ENCODE data around the gene AIFM1. TPM values are rescaled to one million over a fixed set of nuclear protein-coding genes. Genes with fewer than 3 reads are reported as not detected.

AIFM1 gene
- total and polyA plus RNA-seq, 5 experiments from 2014 or later: 25.1 to 36.9 (median 27.8) TPM

- POLR2A ChIA-PET: interaction anchor here (0.8 to 4.1 kb wide), 9 partner anchors 10 to 186 kb away, joined by 3 to 46 read pairs (median 4); no protein-coding TSS in a partner anchor
- Mint-ChIP-seq H3K4me3 (peak overlapping the region; percentile 80 to 94 (median 85)), H3K9me3 (no peaks in the 10 kb centered on the region), H3K4me1 (peaks cover 12 to 75% (median 44%) of the 10 kb centered on the region in 4 donors), H3K27ac (peak overlapping the region; percentile 83 to 97 (median 94)), H3K27me3 (no peaks in the 10 kb centered on the region), H3K36me3 (peaks cover 0 to 8% (median 0%) of the 10 kb centered on the region in 3 donors)
- DNase-seq: peak; percentile 27 to 79 (median 63)
- ATAC-seq: peak; percentile 66 to 78
Measured at GRCh38 chrX:130082244-130083106, 83.2 kb downstream of the AIFM1 start.

GRCh38 chrX:130081421-130082045 lies 84.1 kb downstream of the AIFM1 start:
- H3K4me3 Mint-ChIP-seq: peak overlapping the region; percentile 20 to 94 (median 85)
- H3K27ac Mint-ChIP-seq: peak overlapping the region; percentile 83 to 97 (median 94)
- no peaks in the 10 kb centered on the region for H3K9me3 Mint-ChIP-seq
- H3K4me1 Mint-ChIP-seq: peaks cover 12 to 66% (median 42%) of the 10 kb centered on the region in 4 donors
- peaks cover 0 to 12% (median 0%) of the 10 kb centered on the region in 3 donors for H3K36me3 Mint-ChIP-seq
- no peaks in the 10 kb centered on the region for H3K27me3 Mint-ChIP-seq
- ATAC-seq (no peak), DNase-seq (no peak)
- POLR2A ChIA-PET: interaction anchor here (0.8 to 4.1 kb wide), 11 partner anchors 11 to 187 kb away, joined by 3 to 46 read pairs (median 4); no protein-coding TSS in a partner anchor

- ATAC-seq: no peak
- no peaks in the 10 kb centered on the region for H3K9me3 Mint-ChIP-seq
- H3K4me1 Mint-ChIP-seq: peaks cover 12 to 59% (median 42%) of the 10 kb centered on the region in 4 donors
- POLR2A ChIA-PET: interaction anchor here (1.1 to 4.1 kb wide), 5 partner anchors 11 to 119 kb away, joined by 3 to 46 read pairs (median 4); no protein-coding TSS in a partner anchor
- H3K27me3 Mint-ChIP-seq: no peaks in the 10 kb centered on the region
- H3K4me3 Mint-ChIP-seq: peak overlapping the region in 3 of 10 donors; percentile 68 to 86 (median 82)
- H3K27ac Mint-ChIP-seq: peak overlapping the region; percentile 49 to 96 (median 91)
- DNase-seq: no peak
- H3K36me3 Mint-ChIP-seq: peaks cover 0 to 15% (median 0%) of the 10 kb centered on the region in 3 donors
Measured at GRCh38 chrX:130080791-130081367, 84.8 kb downstream of the AIFM1 start.

GRCh38 chrX:130079824-130080406 lies 85.7 kb downstream of the AIFM1 start:
- DNase-seq: peak; percentile 24 to 76 (median 52)
- H3K27me3 Mint-ChIP-seq: no peaks in the 10 kb centered on the region
- no peaks in the 10 kb centered on the region for H3K9me3 Mint-ChIP-seq
- peaks cover 0 to 19% (median 0%) of the 10 kb centered on the region in 3 donors for H3K36me3 Mint-ChIP-seq
- peak overlapping the region in 3 of 10 donors; percentile 33 to 55 (median 38) for H3K4me3 Mint-ChIP-seq
- POLR2A ChIA-PET: interaction anchor here (1.1 to 4.1 kb wide), 3 partner anchors 12 to 119 kb away, joined by 4 to 46 read pairs (median 12); no protein-coding TSS in a partner anchor
- H3K4me1 Mint-ChIP-seq: peaks cover 12 to 50% (median 41%) of the 10 kb centered on the region in 4 donors
- H3K27ac Mint-ChIP-seq: peak overlapping the region; percentile 22 to 91 (median 82)
- no peak for ATAC-seq

Other genes with a start within 250 kb of the AIFM1 start
- 1 to 10 TPM; 8.3 to 9.6 TPM for gene BCORL1, start 183.2 kb downstream of the AIFM1 start, total RNA-seq
- 1 to 10 TPM; 1.0 to 1.8 (median 1.1) TPM for gene BCORL1, start 183.2 kb downstream of the AIFM1 start, polyA plus RNA-seq
- 10 to 100 TPM; 17.9 to 18.2 TPM for gene ELF4, start 55.3 kb downstream of the AIFM1 start, total RNA-seq
- 10 to 100 TPM in 1 of 3 donors, 1 to 10 TPM in 2; 7.7 to 10.9 (median 9.2) TPM for gene ELF4, start 55.3 kb downstream of the AIFM1 start, polyA plus RNA-seq
- gene RAB33A, start 6.1 kb upstream of the AIFM1 start, total RNA-seq: 10 to 100 TPM; 14.5 to 16.7 TPM
- gene RAB33A, start 6.1 kb upstream of the AIFM1 start, polyA plus RNA-seq: 10 to 100 TPM; 10.6 to 21.1 (median 10.9) TPM
- 1 to 10 TPM; 5.7 to 6.7 TPM for gene ZNF280C, start 103.1 kb upstream of the AIFM1 start, total RNA-seq
- gene ZNF280C, start 103.1 kb upstream of the AIFM1 start, polyA plus RNA-seq: 1 to 10 TPM; 1.3 to 3.5 (median 2.9) TPM
- gene SLC25A14, start 174.1 kb upstream of the AIFM1 start, total RNA-seq: 10 to 100 TPM; 14.5 to 15.3 TPM
- 1 to 10 TPM; 3.9 to 7.3 (median 6.7) TPM for gene SLC25A14, start 174.1 kb upstream of the AIFM1 start, polyA plus RNA-seq
- not detected for gene GPR119, start 219.8 kb upstream of the AIFM1 start, total RNA-seq
- not detected for gene GPR119, start 219.8 kb upstream of the AIFM1 start, polyA plus RNA-seq
- gene RBMX2, start 236.1 kb upstream of the AIFM1 start, total RNA-seq: 10 to 100 TPM; 23.9 to 25.1 TPM
- 10 to 100 TPM; 21.2 to 23.1 (median 21.9) TPM for gene RBMX2, start 236.1 kb upstream of the AIFM1 start, polyA plus RNA-seq